ENCODE data around the gene KCNG2.

GRCh38 chr18:79905993-79906392, 108.3 kb downstream of the KCNG2 start:
- TF ChIP-seq POLR2A (IDR thresholded peaks at IDR 0.05; ENCODE audit: borderline replicate concordance, extremely low read depth, insufficient read depth, insufficient read length) (no peak), YY1 (IDR thresholded peaks at IDR 0.05; ENCODE audit: extremely low read depth, insufficient replicate concordance, low read depth, low read length) (no peak), CTCF (IDR thresholded peaks at IDR 0.05 in 2 of 3, conservative IDR thresholded peaks at IDR 0.05 in 1 of 3; ENCODE audit: borderline replicate concordance in 1 of 3, insufficient read depth in 1 of 3, low read depth in 2 of 3, low read length in 2 of 3) (no peak), REST (IDR thresholded peaks at IDR 0.05; ENCODE audit: low read depth) (no peak), EZH2 (IDR thresholded peaks at IDR 0.05) (no peak), ZNF274 (IDR thresholded peaks at IDR 0.05; ENCODE audit: low read depth, low read length) (no peak)

Data from HCT116 (cell line).